K562 (cell line): ENCODE data around the gene BAMBI. TPM values are rescaled to one million over a fixed set of nuclear protein-coding genes. Genes with fewer than 3 reads are reported as not detected.

Experiments
- ATAC-seq: fragments of 200-7000 bp; cut with Tn5 transposase; 3 replicates; pipeline ENCODE4 v1.9.1; 2020; ENCODE audit warnings: moderate library complexity
- BruUV-seq: library from RNA; stranded (reverse); fragments of 400-500 nt; replicated peaks from 2 replicates; lab custom pipeline; 2021; lab: Mats Ljungman, UMichigan
- CTCF ChIA-PET: fragments of 300-600 bp; formaldehyde crosslinking; extraction: SDS; loops from one replicate; lab custom pipeline; 2021; ENCODE audit warnings: low intra/inter-chr PET ratio; lab: Yijun Ruan, JAX
- POLR2A ChIA-PET: fragments of 300-600, 350-650 bp; sonication (Branson Sonifier 250); formaldehyde crosslinking; extraction: SDS; loops from one replicate; lab custom pipeline; 2021; ENCODE audit warnings: antibody characterized with exemption, inconsistent platforms; lab: Yijun Ruan, JAX
- DNase-seq, 4 experiments: peaks; one replicate each; pipeline versions ENCODE4 v3.0.0 to v3.0.0-alpha.2; 2011 to 2018; ENCODE audit warnings: low spot score in 3 of 4, mixed read lengths in 3 of 4; ENCODE audit errors: extremely low read depth in 1 of 4
- FAIRE-seq: peaks from 2 replicates; lab custom pipeline; 2011; peaks lifted over from hg19 to GRCh38; lab: Jason Lieb, UNC
- H2AFZ ChIP-seq: 2 replicates; pipeline ENCODE4 v1.6.0; 2011; ENCODE audit warnings: low read depth, low read length, control low read depth, inconsistent platforms
- H3K27ac ChIP-seq: fragments of 200-600 bp; 3 replicates; pipeline ENCODE4 v1.8.0; 2011; ENCODE audit warnings: low read depth, mild to moderate bottlenecking, control low read depth, inconsistent platforms, low read length, moderate library complexity, mixed read lengths; ENCODE audit errors: extremely low read depth
- H3K27me3 ChIP-seq, 2 experiments: fragments of 300-600 bp in 1 of 2; 2 replicates in 1 of 2; 3 replicates in 1 of 2; pipeline versions ENCODE4 v1.6.0 to v1.8.0; 2011; ENCODE audit warnings: inconsistent platforms in 2 of 2, low read length in 2 of 2, mild to moderate bottlenecking in 1 of 2, mixed read lengths in 1 of 2, moderate library complexity in 1 of 2; ENCODE audit not compliant: control insufficient read depth in 2 of 2, insufficient read depth in 2 of 2
- H3K36me3 ChIP-seq: fragments of 300-600 bp; 3 replicates; pipeline ENCODE4 v1.8.0; 2011; ENCODE audit warnings: mild to moderate bottlenecking, low read length, inconsistent platforms; ENCODE audit not compliant: control insufficient read depth, insufficient read depth
- H3K4me1 ChIP-seq, 2 experiments: fragments of 200-600 bp in 1 of 2; replicated peaks in 1 of 2; 2 replicates in 1 of 2; 3 replicates in 1 of 2; pipeline versions ENCODE4 v1.5.1 to v1.8.0; 2011; ENCODE audit warnings: inconsistent platforms in 2 of 2, low read length in 2 of 2, mild to moderate bottlenecking in 1 of 2, mixed read lengths in 1 of 2, moderate library complexity in 1 of 2; ENCODE audit not compliant: control insufficient read depth in 2 of 2, insufficient read depth in 2 of 2
- H3K4me2 ChIP-seq: 2 replicates; pipeline ENCODE4 v1.6.1; 2011; ENCODE audit warnings: low read length, control low read depth, inconsistent platforms, mixed read lengths; ENCODE audit not compliant: insufficient read depth
- H3K4me3 ChIP-seq: fragments of 200-600 bp; sonication (generic), shearing (Covaris generic); 2 replicates; pipeline ENCODE4 v1.5.1; 2016; ENCODE audit warnings: control low read depth, inconsistent platforms
- H3K79me2 ChIP-seq: fragments of 200-600 bp; 3 replicates; pipeline ENCODE4 v1.8.0; 2011; ENCODE audit warnings: low read length, inconsistent platforms; ENCODE audit not compliant: control insufficient read depth, insufficient read depth
- H3K9ac ChIP-seq, 2 experiments: 2 replicates each; pipeline versions ENCODE4 v1.6.0 to v1.6.1; 2011; ENCODE audit warnings: low read depth in 2 of 2, low read length in 2 of 2, control low read depth in 1 of 2, inconsistent platforms in 1 of 2, mild to moderate bottlenecking in 1 of 2, mixed read lengths in 1 of 2; ENCODE audit not compliant: insufficient read depth in 1 of 2
- H3K9me1 ChIP-seq: one replicate; pipeline ENCODE4 v1.6.0; 2011; ENCODE audit warnings: inconsistent platforms, mild to moderate bottlenecking, low read length, moderate library complexity; ENCODE audit not compliant: control insufficient read depth, insufficient read depth
- H3K9me3 ChIP-seq: replicated peaks from 2 replicates; pipeline ENCODE4 v1.5.1; 2011; ENCODE audit warnings: low read depth, low read length, inconsistent platforms; ENCODE audit not compliant: control insufficient read depth, insufficient read depth
- H4K20me1 ChIP-seq: replicated peaks from 2 replicates; pipeline ENCODE4 v1.6.1; 2011; ENCODE audit warnings: low read length, inconsistent platforms, mixed read lengths; ENCODE audit not compliant: control insufficient read depth, insufficient read depth
- E2F3 ChIP-seq: fragments of 250-450 bp; sonication (Bioruptor Pico); IDR thresholded peaks from 2 replicates; pipeline ENCODE4 v1.4.0; 2020; ENCODE audit warnings: mild to moderate bottlenecking
- GTF2F1 ChIP-seq: IDR thresholded peaks from 2 replicates; pipeline ENCODE4 v1.6.1; 2011; ENCODE audit warnings: low read depth, low read length, improper control_type of control experiment
- MEF2A ChIP-seq: IDR thresholded peaks from 2 replicates; pipeline ENCODE4 v1.6.1; 2011; ENCODE audit warnings: low read depth, mild to moderate bottlenecking, low read length, moderate library complexity; ENCODE audit not compliant: control insufficient read depth
- MTA2 ChIP-seq: fragments of 450-650 bp; IDR thresholded peaks from 2 replicates; pipeline ENCODE4 v1.6.1; 2016; ENCODE audit warnings: low read depth
- NUFIP1 ChIP-seq: fragments of 450-650 bp; IDR thresholded peaks from 2 replicates; pipeline ENCODE4 v1.6.1; 2018; ENCODE audit not compliant: partially characterized antibody
- U2AF1 ChIP-seq: fragments of 200-400 bp; formaldehyde crosslinking; optimal IDR thresholded peaks from 2 replicates; pipeline ENCODE3; 2017; ENCODE audit warnings: mild to moderate bottlenecking, low read depth, low read length, moderate library complexity
- ZFX ChIP-seq: sonication (generic); formaldehyde crosslinking; IDR thresholded peaks from 2 replicates; pipeline ENCODE4 v1.8.0; 2022; ENCODE audit warnings: mild to moderate bottlenecking, missing genetic modification reagents, moderate library complexity
- ZKSCAN1 ChIP-seq: fragments of 150-350 bp; IDR thresholded peaks from 2 replicates; pipeline ENCODE4 v1.6.1; 2016; ENCODE audit warnings: low read depth, low read length
- ZNF263 ChIP-seq: sonication (generic); formaldehyde crosslinking; IDR thresholded peaks from 2 replicates; pipeline ENCODE4 v1.8.0; 2022; ENCODE audit warnings: mild to moderate bottlenecking, missing genetic modification reagents, borderline replicate concordance
- ZNF699 ChIP-seq: fragments of 250-450 bp; sonication (Bioruptor Pico); IDR thresholded peaks from 2 replicates; pipeline ENCODE4 v1.8.0; 2021; ENCODE audit warnings: mild to moderate bottlenecking, moderate library complexity; ENCODE audit not compliant: insufficient replicate concordance
- WGBS: fragments of 100-300 bp; shearing (Covaris generic); methylation state at CpG from one replicate; pipeline ENCODE4 v1.1.6; 2016; ENCODE audit warnings: low coverage, mixed read lengths; ENCODE audit not compliant: insufficient coverage; ENCODE audit errors: missing lambda C conversion rate; 5-methylcytosine and 5-hydroxymethylcytosine counted together
- in situ Hi-C: fragments of 300-500 bp; cut with MboI; formaldehyde crosslinking; loops from 4 replicates; pipeline ENCODE4 v1.15.0; 2018; ENCODE audit warnings: inconsistent platforms, mixed read lengths
- intact Hi-C: fragments of 100-400 bp; cut with micrococcal nuclease; formaldehyde crosslinking; loops from 2 replicates; pipeline ENCODE4 v1.14.2; 2022
- polyA plus RNA-seq, 8 experiments: library from polyadenylated mRNA; depleted of rRNA in 4 of 8; stranded (reverse) in 5 of 8; unstranded in 3 of 8; fragments of >200 nt; fragmentation: Nextera tagmentation in 2 of 8; fragmentation: Illumina TruSeq in 1 of 8; extraction: Ambion mirVana in 2 of 8; extraction: Trizol in 1 of 8; gene quantifications; 2 replicates each; pipeline versions ENCODE4 v1.2.1 to v1.2.3, GENCODE V29; 2011 to 2014; ENCODE audit warnings: inconsistent platforms in 1 of 8, missing spikeins in 1 of 8
- total RNA-seq, 7 experiments: library from RNA; depleted of rRNA in 6 of 7; stranded (reverse); fragments of >200 nt in 6 of 7; fragmentation: Illumina TruSeq in 2 of 7; extraction: Trizol in 2 of 7; gene quantifications; 2 replicates each; pipeline versions ENCODE4 v1.2.1 to v1.2.3, GENCODE V29; 2011 to 2021; ENCODE audit warnings: low replicate concordance in 1 of 7
- TF ChIP-seq, protein P1 (sequence below): fragments of 200-800 bp; sonication (Bioruptor generic); IDR thresholded peaks from 2 replicates; pipeline ENCODE4 v1.6.1; 2017; ENCODE audit warnings: missing genetic modification characterization, missing compliant biosample characterization
- TF ChIP-seq, protein P2 (sequence below), 2 experiments: fragments of 450-650 bp; conservative IDR thresholded peaks; 2 replicates each; pipeline ENCODE4 v1.6.1; 2017; ENCODE audit warnings: mild to moderate bottlenecking in 2 of 2, moderate library complexity in 2 of 2
- TF ChIP-seq, protein P3 (sequence below): fragments of 250-450 bp; sonication (Bioruptor Pico); IDR thresholded peaks from 2 replicates; pipeline ENCODE4 v1.5.0; 2022; ENCODE audit warnings: mild to moderate bottlenecking

Gene BAMBI
- total and polyA plus RNA-seq, 9 of the 15 experiments (the other 6 are each of a cell fraction or from before 2014, with no cell fraction given) = 2.0 to 21.8 (median 13.5) TPM

DNA sequence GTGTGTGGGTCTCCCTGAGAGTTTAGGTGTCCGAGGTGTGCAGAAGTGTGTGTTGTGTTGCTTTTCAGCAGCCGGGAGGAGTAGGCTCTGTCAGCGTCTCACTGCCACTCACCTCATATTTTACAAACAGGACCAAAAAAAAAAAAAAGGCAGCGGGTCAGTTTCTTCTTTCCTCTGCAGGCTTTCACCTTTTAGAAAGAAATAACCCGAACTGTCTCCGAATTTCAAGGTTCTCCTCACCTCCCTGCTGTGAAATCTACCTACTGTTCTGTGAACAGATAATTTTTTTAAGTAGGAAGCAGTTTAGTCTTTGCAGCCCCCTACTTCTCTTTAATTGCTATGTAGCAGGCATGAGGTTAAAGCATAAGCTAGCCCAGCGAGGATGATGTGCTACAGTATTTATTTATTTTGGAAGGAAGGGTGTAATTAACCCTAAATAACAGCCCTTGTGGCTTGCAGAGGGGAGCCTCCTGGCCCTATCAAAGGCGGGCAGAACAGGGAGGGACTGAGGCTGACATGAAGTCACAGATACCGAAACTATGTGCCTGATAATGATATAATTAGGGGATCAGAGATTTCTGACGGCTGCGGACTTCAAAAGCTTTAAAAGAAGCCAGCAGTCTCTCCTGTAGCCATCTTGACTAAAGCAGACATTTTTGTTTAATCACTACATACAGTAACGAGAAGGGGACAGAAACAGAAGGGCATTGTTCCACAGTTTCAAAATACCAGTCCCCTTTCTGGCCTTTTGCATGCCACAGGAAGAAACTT lies 1.6 kb downstream of the BAMBI start (continued):
- TF ChIP-seq GTF2F1 = no peak
- TF ChIP-seq MTA2 = no peak
- no peak for TF ChIP-seq U2AF1
- no peak for TF ChIP-seq NUFIP1
- no peak for TF ChIP-seq E2F3 (CRISPR knock-in tag)
- no peak for TF ChIP-seq ZNF699
- TF ChIP-seq ZNF263 (CRISPR knock-in tag) = no peak
- TF ChIP-seq, all 486 proteins: peak for 35

DNA sequence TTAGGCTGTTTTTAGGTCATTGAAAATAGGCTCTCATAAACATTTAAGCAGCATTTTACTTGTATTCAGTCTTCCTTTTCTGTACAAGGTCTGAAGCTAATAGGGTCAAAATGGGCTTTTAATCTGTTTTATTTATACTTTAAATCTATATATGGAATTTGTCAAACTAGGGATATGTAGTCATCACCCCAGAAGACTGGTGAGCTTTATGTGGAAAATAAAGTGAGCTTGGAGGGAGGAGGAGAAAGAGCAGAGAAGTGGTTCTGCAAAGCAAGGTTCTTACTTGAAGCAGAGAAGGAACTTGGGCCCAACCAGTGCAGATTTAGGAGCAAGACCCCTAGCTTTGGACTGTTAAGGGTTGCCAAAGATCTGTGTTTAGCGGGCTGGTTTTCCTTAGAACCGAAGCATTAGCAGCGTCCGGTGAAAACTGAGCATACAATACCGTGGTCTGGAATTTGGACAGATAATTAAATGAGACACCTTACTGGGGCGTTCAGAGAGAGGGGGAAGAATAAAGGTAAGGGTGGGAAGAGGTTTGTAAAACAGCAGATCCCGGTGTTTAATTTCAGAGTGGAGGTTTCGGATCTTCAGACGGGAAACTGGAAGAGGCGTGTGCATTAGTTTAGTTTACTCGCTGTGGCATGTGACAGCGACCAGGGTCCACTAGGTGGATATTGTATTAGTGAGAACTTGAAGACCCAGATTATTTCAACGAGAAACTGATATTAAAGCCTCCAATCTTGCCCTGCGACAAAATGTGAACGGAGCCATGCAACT lies 2.4 kb downstream of the BAMBI start:
- Histone ChIP-seq H4K20me1 (peaks cover 39% of the 10 kb centered on the region), H3K27ac (no peak overlapping the region), H3K4me3 (peak overlapping the region; percentile 78), H2AFZ (no peak overlapping the region), H3K4me2 (peak overlapping the region; percentile 95), H3K36me3 (peaks cover 40% of the 10 kb centered on the region), H3K9me1 (no peaks in the 10 kb centered on the region), H3K9me3 (no peaks in the 10 kb centered on the region), H3K4me1 (peaks cover 27 to 38% of the 10 kb centered on the region in 2 experiments), H3K9ac (peak overlapping the region; percentile 71 to 72; a peak in 3 of 4 replicates), H3K27me3 (no peaks in the 10 kb centered on the region), H3K79me2 (peaks cover 61% of the 10 kb centered on the region)
- CTCF ChIA-PET = interaction anchor here (1.1 kb wide), 1 partner anchor 198 kb away, joined by 3 read pairs; no protein-coding TSS in a partner anchor
- intact Hi-C loops = loop anchor here (2.0 to 5.0 kb wide), 2 partner anchors 55 to 128 kb away; no protein-coding TSS in a partner anchor
- DNase-seq = peak in 2 of 4 experiments; percentile 20 to 62
- peak; percentile 18; the same call in 1 of the 3 replicates for ATAC-seq
- 6% methylated on average over 15 of the region's 15 CpGs for WGBS
- no TSS peak for BruUV-seq
- POLR2A ChIA-PET = interaction anchor here (0.6 to 1.6 kb wide), 5 partner anchors 9 to 291 kb away, joined by 3 to 4 read pairs (median 3); no protein-coding TSS in a partner anchor
- peak; percentile 62 for FAIRE-seq
- in situ Hi-C loops = loop anchor here (10.0 kb wide), 1 partner anchor 195 kb away; no protein-coding TSS in a partner anchor
- TF ChIP-seq, protein P1, sequence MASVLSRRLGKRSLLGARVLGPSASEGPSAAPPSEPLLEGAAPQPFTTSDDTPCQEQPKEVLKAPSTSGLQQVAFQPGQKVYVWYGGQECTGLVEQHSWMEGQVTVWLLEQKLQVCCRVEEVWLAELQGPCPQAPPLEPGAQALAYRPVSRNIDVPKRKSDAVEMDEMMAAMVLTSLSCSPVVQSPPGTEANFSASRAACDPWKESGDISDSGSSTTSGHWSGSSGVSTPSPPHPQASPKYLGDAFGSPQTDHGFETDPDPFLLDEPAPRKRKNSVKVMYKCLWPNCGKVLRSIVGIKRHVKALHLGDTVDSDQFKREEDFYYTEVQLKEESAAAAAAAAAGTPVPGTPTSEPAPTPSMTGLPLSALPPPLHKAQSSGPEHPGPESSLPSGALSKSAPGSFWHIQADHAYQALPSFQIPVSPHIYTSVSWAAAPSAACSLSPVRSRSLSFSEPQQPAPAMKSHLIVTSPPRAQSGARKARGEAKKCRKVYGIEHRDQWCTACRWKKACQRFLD (CRISPR knock-in tag) = no peak
- TF ChIP-seq, protein P2, sequence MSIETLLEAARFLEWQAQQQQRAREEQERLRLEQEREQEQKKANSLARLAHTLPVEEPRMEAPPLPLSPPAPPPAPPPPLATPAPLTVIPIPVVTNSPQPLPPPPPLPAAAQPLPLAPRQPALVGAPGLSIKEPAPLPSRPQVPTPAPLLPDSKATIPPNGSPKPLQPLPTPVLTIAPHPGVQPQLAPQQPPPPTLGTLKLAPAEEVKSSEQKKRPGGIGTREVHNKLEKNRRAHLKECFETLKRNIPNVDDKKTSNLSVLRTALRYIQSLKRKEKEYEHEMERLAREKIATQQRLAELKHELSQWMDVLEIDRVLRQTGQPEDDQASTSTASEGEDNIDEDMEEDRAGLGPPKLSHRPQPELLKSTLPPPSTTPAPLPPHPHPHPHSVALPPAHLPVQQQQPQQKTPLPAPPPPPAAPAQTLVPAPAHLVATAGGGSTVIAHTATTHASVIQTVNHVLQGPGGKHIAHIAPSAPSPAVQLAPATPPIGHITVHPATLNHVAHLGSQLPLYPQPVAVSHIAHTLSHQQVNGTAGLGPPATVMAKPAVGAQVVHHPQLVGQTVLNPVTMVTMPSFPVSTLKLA (conservative IDR thresholded peaks at IDR 0.05) = 0 out of 4 replicates have a peak, but pooled peaks of 1 of the 2 experiments have one; percentile 37
- TF ChIP-seq MEF2A (no peak), ZKSCAN1 (no peak), ZFX (CRISPR knock-in tag) (no peak)
- TF ChIP-seq, protein P3, sequence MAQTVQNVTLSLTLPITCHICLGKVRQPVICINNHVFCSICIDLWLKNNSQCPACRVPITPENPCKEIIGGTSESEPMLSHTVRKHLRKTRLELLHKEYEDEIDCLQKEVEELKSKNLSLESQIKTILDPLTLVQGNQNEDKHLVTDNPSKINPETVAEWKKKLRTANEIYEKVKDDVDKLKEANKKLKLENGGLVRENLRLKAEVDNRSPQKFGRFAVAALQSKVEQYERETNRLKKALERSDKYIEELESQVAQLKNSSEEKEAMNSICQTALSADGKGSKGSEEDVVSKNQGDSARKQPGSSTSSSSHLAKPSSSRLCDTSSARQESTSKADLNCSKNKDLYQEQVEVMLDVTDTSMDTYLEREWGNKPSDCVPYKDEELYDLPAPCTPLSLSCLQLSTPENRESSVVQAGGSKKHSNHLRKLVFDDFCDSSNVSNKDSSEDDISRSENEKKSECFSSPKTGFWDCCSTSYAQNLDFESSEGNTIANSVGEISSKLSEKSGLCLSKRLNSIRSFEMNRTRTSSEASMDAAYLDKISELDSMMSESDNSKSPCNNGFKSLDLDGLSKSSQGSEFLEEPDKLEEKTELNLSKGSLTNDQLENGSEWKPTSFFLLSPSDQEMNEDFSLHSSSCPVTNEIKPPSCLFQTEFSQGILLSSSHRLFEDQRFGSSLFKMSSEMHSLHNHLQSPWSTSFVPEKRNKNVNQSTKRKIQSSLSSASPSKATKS (CRISPR knock-in tag) = no peak
